Spleen (tissue), 11 donors: ENCODE data around the gene TNFRSF13B. TPM values are rescaled to one million over a fixed set of nuclear protein-coding genes. Genes with fewer than 3 reads are reported as not detected.

ENCODE experiments used
- DNase-seq: peaks from one replicate; pipeline ENCODE4 v3.0.0-alpha.2; 2020
- H3K27ac ChIP-seq, 8 donors: fragments of 200-600 bp; sonication (generic) in 7 of 8; 1 replicate in 4 of 8; 2 replicates in 4 of 8; pipeline versions ENCODE4 v1.5.0 to v1.8.0; 2016 to 2021; ENCODE audit warnings: inconsistent platforms in 4 of 8, mild to moderate bottlenecking in 4 of 8, moderate library complexity in 1 of 8
- H3K27me3 ChIP-seq, 7 donors: fragments of 200-600 bp; sonication (generic) in 6 of 7; replicated peaks in 1 of 7; 1 replicate in 4 of 7; 2 replicates in 3 of 7; pipeline versions ENCODE4 v1.5.0 to v1.8.0; 2016 to 2021; ENCODE audit warnings: inconsistent platforms in 3 of 7, mild to moderate bottlenecking in 1 of 7
- H3K36me3 ChIP-seq, 6 donors: fragments of 200-600 bp; sonication (generic) in 5 of 6; 1 replicate in 4 of 6; 2 replicates in 2 of 6; pipeline versions ENCODE4 v1.5.0 to v1.8.0; 2016 to 2021; ENCODE audit warnings: inconsistent platforms in 2 of 6
- H3K4me1 ChIP-seq, 6 donors: fragments of 200-600 bp; sonication (generic) in 5 of 6; 1 replicate in 3 of 6; 2 replicates in 3 of 6; pipeline versions ENCODE4 v1.5.0 to v1.8.0; 2016 to 2021; ENCODE audit warnings: inconsistent platforms in 3 of 6
- H3K4me3 ChIP-seq, 8 donors: fragments of 200-600 bp; sonication (generic) in 7 of 8; 1 replicate in 4 of 8; 2 replicates in 4 of 8; pipeline versions ENCODE4 v1.5.0 to v1.8.0; 2016 to 2021; ENCODE audit warnings: inconsistent platforms in 4 of 8, mild to moderate bottlenecking in 4 of 8, moderate library complexity in 2 of 8
- H3K9me3 ChIP-seq, 8 donors: fragments of 200-600 bp; sonication (generic) in 7 of 8; 1 replicate in 4 of 8; 2 replicates in 4 of 8; pipeline versions ENCODE4 v1.5.0 to v1.8.0; 2016 to 2021; ENCODE audit warnings: inconsistent platforms in 4 of 8
- POLR2A ChIP-seq, 3 donors: fragments of 450-650 bp; IDR thresholded peaks; one replicate each; pipeline ENCODE4 v1.5.1; 2017; ENCODE audit warnings: antibody characterized with exemption in 3 of 3, mild to moderate bottlenecking in 1 of 3
- POLR2AphosphoS5 ChIP-seq, 3 donors: sonication (generic); formaldehyde crosslinking; IDR thresholded peaks; one replicate each; pipeline ENCODE4 v1.5.1; 2017; ENCODE audit warnings: antibody characterized with exemption in 3 of 3
- WGBS, 5 donors: extraction: QIAGEN DNeasy Blood & Tissue Kit in 3 of 5; methylation state at CpG; one replicate each; pipeline versions ENCODE4 v1.1.5 to v1.1.7; 2013 to 2018; 5-methylcytosine and 5-hydroxymethylcytosine counted together
- intact Hi-C: fragments of 100-400 bp; cut with DNase I; formaldehyde crosslinking; loops from one replicate; pipeline ENCODE4 v1.15.0; 2023; ENCODE audit warnings: low total_unique reads
- polyA plus RNA-seq, 3 donors: library from polyadenylated mRNA; stranded (reverse); fragments of 200-250 nt; gene quantifications; one replicate each; pipeline ENCODE4 v1.2.1, GENCODE V29; 2013
- total RNA-seq, 7 donors: library from RNA; depleted of rRNA in 3 of 7; stranded (reverse); fragments of >200 nt in 3 of 7; fragmentation: NEBNext Ultra II Directional in 4 of 7; extraction: Animal tissue kit (Norgen Biotek cat#: 25700) in 4 of 7; gene quantifications; one replicate each; pipeline versions ENCODE4 v1.1.0 to v1.2.1, GENCODE V29; 2016 to 2021
- TF ChIP-seq, protein P1 (sequence below), 11 experiments: fragments of 200-600 bp in 7 of 11; fragments of 450-650 bp in 4 of 11; sonication (generic) in 4 of 11; IDR thresholded peaks in 8 of 11; conservative IDR thresholded peaks in 3 of 11; 1 replicate in 7 of 11; 2 replicates in 4 of 11; pipeline versions ENCODE4 v1.4.0 to v1.8.0; 2016 to 2021; ENCODE audit warnings: antibody characterized with exemption in 11 of 11, inconsistent platforms in 4 of 11, mild to moderate bottlenecking in 1 of 11
- donor health status: healthy with polysubstance abuse.
- donor health status: DM: no; HTN: no; CAD: no; lungs with moderate emphysema.
- donor health status: DM: no; HTN: no; CAD: no.
- donor health status: Bipolar disorder and iron deficiency.
- donor health status: healthy.
- donor health status: DM: no; HTN: no; CAD: no.
- donor health status: DM: yes; HTN: yes; CAD: no.

Gene TNFRSF13B
- total and polyA plus RNA-seq, 10 donors = 25.1 to 142 (median 49.5) TPM

DNA sequence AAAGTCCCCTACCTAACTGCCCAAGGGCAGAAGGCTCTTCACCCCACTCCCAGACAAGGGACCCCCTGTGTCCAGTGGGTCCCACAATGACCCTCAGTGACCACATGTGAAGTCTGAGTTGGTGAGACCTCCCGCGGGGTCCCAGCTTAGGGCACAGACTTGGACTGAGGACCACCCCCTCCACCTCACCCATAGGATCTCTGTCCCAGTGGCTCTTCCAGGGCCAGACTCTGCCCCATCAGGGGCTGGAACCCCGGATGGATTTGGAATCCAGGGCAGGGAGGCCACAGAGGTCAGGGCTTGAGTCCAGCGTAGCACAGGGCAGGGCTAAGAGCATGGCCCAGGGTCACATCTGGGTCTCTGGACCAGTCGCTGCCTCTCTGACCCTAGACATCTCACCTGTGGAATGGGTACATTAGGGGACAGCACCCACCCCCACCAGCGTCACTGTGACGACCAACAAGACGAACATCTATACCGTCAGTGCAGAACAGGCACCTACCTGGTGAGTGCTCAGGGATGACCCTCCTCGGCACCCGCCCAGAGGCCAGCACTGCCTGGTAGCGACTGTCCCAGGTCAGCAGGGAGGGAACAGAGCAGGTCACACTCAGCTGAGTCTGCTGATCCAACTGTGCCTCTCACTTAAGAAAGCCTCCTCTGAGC is 37.7 kb downstream of the TNFRSF13B start:
- no peaks in the 10 kb centered on the region for H3K9me3 ChIP-seq
- intact Hi-C loops = no loop called here
- DNase-seq = peak; percentile 71
- WGBS, 5 donors = 85 to 95% (median 91%) methylated on average over 3 to 12 of the region's 12 CpGs
- H3K4me1 ChIP-seq = no peaks in the 10 kb centered on the region
- TF ChIP-seq POLR2A (IDR thresholded peaks at IDR 0.05) = no peak
- TF ChIP-seq, protein P1, sequence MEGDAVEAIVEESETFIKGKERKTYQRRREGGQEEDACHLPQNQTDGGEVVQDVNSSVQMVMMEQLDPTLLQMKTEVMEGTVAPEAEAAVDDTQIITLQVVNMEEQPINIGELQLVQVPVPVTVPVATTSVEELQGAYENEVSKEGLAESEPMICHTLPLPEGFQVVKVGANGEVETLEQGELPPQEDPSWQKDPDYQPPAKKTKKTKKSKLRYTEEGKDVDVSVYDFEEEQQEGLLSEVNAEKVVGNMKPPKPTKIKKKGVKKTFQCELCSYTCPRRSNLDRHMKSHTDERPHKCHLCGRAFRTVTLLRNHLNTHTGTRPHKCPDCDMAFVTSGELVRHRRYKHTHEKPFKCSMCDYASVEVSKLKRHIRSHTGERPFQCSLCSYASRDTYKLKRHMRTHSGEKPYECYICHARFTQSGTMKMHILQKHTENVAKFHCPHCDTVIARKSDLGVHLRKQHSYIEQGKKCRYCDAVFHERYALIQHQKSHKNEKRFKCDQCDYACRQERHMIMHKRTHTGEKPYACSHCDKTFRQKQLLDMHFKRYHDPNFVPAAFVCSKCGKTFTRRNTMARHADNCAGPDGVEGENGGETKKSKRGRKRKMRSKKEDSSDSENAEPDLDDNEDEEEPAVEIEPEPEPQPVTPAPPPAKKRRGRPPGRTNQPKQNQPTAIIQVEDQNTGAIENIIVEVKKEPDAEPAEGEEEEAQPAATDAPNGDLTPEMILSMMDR (IDR thresholded peaks at IDR 0.05 in 8 of 11, conservative IDR thresholded peaks at IDR 0.05 in 3 of 11) = no peak
- H3K27me3 ChIP-seq = peaks cover 0 to 8% (median 0%) of the 10 kb centered on the region in 7 donors
- H3K4me3 ChIP-seq = no peak overlapping the region
- H3K27ac ChIP-seq = no peak overlapping the region
- H3K36me3 ChIP-seq = peaks cover 0 to 11% (median 0%) of the 10 kb centered on the region in 6 donors

DNA sequence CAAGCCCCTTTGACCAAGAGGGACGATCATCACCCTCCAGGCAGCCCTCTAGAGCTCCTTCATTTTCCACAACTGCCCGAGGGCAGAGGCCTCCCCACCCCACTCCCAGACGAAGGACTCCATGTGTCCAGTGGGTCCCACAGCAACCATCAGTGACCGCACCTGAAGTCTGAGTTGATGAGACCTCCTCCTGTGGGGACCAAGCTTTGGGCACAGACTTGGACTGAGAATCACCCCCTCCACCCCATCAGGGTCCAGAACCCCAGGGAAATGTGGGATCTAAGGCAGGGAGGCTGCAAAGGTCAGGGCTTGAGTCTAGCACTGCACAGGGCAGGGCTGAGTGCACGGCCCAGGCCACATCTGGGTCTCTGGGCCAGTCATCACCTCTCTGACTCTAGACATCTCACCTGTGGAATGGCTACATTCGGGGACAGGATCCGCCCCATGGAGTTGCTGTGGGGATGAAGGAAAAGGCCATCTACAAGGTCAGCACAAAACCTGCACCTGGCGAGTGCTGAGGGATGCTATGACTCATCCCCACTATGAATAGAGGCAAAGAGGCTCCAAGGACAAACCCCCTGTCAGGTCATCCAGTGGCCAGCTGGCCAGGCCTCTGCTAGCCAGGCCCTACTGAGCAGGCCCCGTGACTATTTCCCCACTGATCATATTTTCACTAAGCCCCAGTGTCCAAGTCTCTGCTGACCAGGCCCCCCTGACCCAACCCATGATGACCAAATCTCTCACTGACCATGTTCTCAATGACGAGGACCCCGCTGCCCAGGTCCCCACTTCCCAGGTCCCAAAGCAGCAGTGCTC is 38.4 kb downstream of the TNFRSF13B start:
- DNase-seq = peak; percentile 52
- H3K36me3 ChIP-seq = peaks cover 0 to 18% (median 0%) of the 10 kb centered on the region in 6 donors
- TF ChIP-seq, protein P1 (IDR thresholded peaks at IDR 0.05 in 8 of 11, conservative IDR thresholded peaks at IDR 0.05 in 3 of 11) = no peak
- TF ChIP-seq POLR2AphosphoS5 (IDR thresholded peaks at IDR 0.05) = no peak
- no peak for TF ChIP-seq POLR2A (IDR thresholded peaks at IDR 0.05)
- no peak overlapping the region for H3K4me3 ChIP-seq
- H3K27me3 ChIP-seq = peaks cover 0 to 8% (median 0%) of the 10 kb centered on the region in 7 donors
- H3K27ac ChIP-seq = no peak overlapping the region
- intact Hi-C loops = no loop called here
- no peaks in the 10 kb centered on the region for H3K9me3 ChIP-seq
- 83 to 87% (median 85%) methylated on average over 8 to 11 of the region's 11 CpGs for WGBS, 5 donors
- no peaks in the 10 kb centered on the region for H3K4me1 ChIP-seq

GRCh38 chr17:16932611-16933010 is 39.3 kb downstream of the TNFRSF13B start:
- Histone ChIP-seq H3K9me3 (no peaks in the 10 kb centered on the region), H3K36me3 (peaks cover 0 to 18% (median 0%) of the 10 kb centered on the region in 6 donors), H3K27me3 (peaks cover 0 to 8% (median 0%) of the 10 kb centered on the region in 7 donors), H3K4me1 (no peaks in the 10 kb centered on the region), H3K27ac (no peak overlapping the region), H3K4me3 (no peak overlapping the region)
- intact Hi-C loops = no loop called here
- DNase-seq = peak; percentile 59
- WGBS, 5 donors = 79 to 90% (median 86%) methylated on average over 6 of the region's 6 CpGs
- TF ChIP-seq, protein P1 (IDR thresholded peaks at IDR 0.05 in 8 of 11, conservative IDR thresholded peaks at IDR 0.05 in 3 of 11) = no peak
- TF ChIP-seq POLR2A (IDR thresholded peaks at IDR 0.05) = no peak
- TF ChIP-seq POLR2AphosphoS5 (IDR thresholded peaks at IDR 0.05) = no peak

- no peak overlapping the region for H3K4me3 ChIP-seq
- peaks cover 0 to 18% (median 0%) of the 10 kb centered on the region in 6 donors for H3K36me3 ChIP-seq
- intact Hi-C loops = no loop called here
- no peaks in the 10 kb centered on the region for H3K4me1 ChIP-seq
- peaks cover 0 to 8% (median 0%) of the 10 kb centered on the region in 7 donors for H3K27me3 ChIP-seq
- 77 to 86% (median 82%) methylated on average over 6 to 8 of the region's 8 CpGs for WGBS, 5 donors
- H3K27ac ChIP-seq = no peak overlapping the region
- TF ChIP-seq, protein P1 (IDR thresholded peaks at IDR 0.05 in 8 of 11, conservative IDR thresholded peaks at IDR 0.05 in 3 of 11) = no peak
- TF ChIP-seq POLR2AphosphoS5 (IDR thresholded peaks at IDR 0.05) = no peak
- DNase-seq = peak; percentile 62
- H3K9me3 ChIP-seq = no peaks in the 10 kb centered on the region
Observed at GRCh38 chr17:16932156-16932555, 39.8 kb downstream of the TNFRSF13B start.
